OCI-LY3 (cell line): ENCODE results near the gene BPIFB4.

Experiments used
- EZH2phosphoT487 ChIP-seq: fragments of 200-600 bp; shearing (Covaris generic); IDR thresholded peaks from 2 replicates; pipeline ENCODE4 v1.6.1; 2018; ENCODE audit warnings: antibody characterized with exemption, mixed run types, low read depth
- TF ChIP-seq, protein P1 (sequence below): fragments of 200-600, 300-600 bp; sonication (generic); IDR thresholded peaks from 2 replicates; pipeline ENCODE4 v1.5.1; 2014; ENCODE audit warnings: antibody characterized with exemption, low read length, low read depth

DNA sequence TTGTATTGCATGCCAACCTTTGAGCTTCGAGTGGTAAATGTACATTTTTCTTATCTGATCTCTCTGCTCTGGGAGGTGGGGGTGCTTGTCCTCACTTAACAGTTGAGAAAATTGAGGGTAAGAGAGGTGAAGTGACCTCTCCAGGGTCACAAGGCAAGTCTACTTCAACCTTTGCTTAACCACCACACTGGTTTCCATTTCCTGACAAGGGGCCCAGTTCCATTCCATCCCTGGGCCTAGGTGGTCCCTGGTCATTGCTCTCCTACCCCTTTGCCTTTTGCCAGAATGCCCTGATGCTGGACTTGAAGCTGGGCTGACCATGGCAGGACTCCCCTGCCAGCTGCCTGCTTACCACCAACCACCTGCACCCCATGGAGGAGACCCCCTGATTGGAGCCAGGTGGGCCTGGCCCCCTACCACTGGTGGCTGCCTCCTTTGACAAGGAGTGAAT lies 35.7 kb upstream of the BPIFB4 start:
- TF ChIP-seq, protein P1, sequence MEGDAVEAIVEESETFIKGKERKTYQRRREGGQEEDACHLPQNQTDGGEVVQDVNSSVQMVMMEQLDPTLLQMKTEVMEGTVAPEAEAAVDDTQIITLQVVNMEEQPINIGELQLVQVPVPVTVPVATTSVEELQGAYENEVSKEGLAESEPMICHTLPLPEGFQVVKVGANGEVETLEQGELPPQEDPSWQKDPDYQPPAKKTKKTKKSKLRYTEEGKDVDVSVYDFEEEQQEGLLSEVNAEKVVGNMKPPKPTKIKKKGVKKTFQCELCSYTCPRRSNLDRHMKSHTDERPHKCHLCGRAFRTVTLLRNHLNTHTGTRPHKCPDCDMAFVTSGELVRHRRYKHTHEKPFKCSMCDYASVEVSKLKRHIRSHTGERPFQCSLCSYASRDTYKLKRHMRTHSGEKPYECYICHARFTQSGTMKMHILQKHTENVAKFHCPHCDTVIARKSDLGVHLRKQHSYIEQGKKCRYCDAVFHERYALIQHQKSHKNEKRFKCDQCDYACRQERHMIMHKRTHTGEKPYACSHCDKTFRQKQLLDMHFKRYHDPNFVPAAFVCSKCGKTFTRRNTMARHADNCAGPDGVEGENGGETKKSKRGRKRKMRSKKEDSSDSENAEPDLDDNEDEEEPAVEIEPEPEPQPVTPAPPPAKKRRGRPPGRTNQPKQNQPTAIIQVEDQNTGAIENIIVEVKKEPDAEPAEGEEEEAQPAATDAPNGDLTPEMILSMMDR: no peak
- TF ChIP-seq EZH2phosphoT487: no peak
